WTC11 (cell line): ENCODE data around the gene MTHFD2.

Experiments
- ARID4B ChIP-seq: sonication (generic); formaldehyde crosslinking; IDR thresholded peaks from 2 replicates; pipeline ENCODE4 v1.8.0; 2023; ENCODE audit warnings: missing genetic modification reagents, mild to moderate bottlenecking, borderline replicate concordance
- ATF3 ChIP-seq: sonication (generic); formaldehyde crosslinking; conservative IDR thresholded peaks from 2 replicates; pipeline ENCODE4 v1.8.1; 2022; ENCODE audit warnings: mild to moderate bottlenecking, missing genetic modification reagents
- CREB1 ChIP-seq: sonication (generic); formaldehyde crosslinking; IDR thresholded peaks from 2 replicates; pipeline ENCODE4 v1.8.0; 2023; ENCODE audit warnings: mild to moderate bottlenecking, missing genetic modification reagents
- CTCF ChIP-seq: fragments of 200-600 bp; IDR thresholded peaks from 2 replicates; pipeline ENCODE4 v1.8.0; 2022; ENCODE audit warnings: antibody characterized with exemption
- ERG ChIP-seq: fragments of 250-450 bp; sonication (Bioruptor Pico); IDR thresholded peaks from 2 replicates; pipeline ENCODE4 v1.8.0; 2021; ENCODE audit warnings: mild to moderate bottlenecking
- HMGXB4 ChIP-seq: sonication (generic); formaldehyde crosslinking; IDR thresholded peaks from 2 replicates; pipeline ENCODE4 v1.8.1; 2023; ENCODE audit warnings: mild to moderate bottlenecking, moderate library complexity, missing genetic modification reagents
- JUN ChIP-seq: sonication (generic); formaldehyde crosslinking; IDR thresholded peaks from 2 replicates; pipeline ENCODE4 v1.8.0; 2023; ENCODE audit warnings: mild to moderate bottlenecking, missing genetic modification reagents
- MAX ChIP-seq: sonication (generic); formaldehyde crosslinking; IDR thresholded peaks from 2 replicates; pipeline ENCODE4 v1.8.0; 2022; ENCODE audit warnings: mild to moderate bottlenecking, missing genetic modification reagents
- MLX ChIP-seq: sonication (generic); formaldehyde crosslinking; IDR thresholded peaks from 2 replicates; pipeline ENCODE4 v1.8.1; 2023; ENCODE audit warnings: mild to moderate bottlenecking, missing genetic modification reagents, moderate library complexity
- NR3C1 ChIP-seq: sonication (generic); formaldehyde crosslinking; conservative IDR thresholded peaks from 2 replicates; pipeline ENCODE4 v1.8.1; 2023; ENCODE audit warnings: low read depth, mild to moderate bottlenecking, missing genetic modification reagents
- TCF7 ChIP-seq: sonication (generic); formaldehyde crosslinking; IDR thresholded peaks from 2 replicates; pipeline ENCODE4 v1.8.0; 2022; ENCODE audit warnings: mild to moderate bottlenecking, low read depth, missing genetic modification reagents, moderate library complexity
- USF2 ChIP-seq: sonication (generic); formaldehyde crosslinking; IDR thresholded peaks from 2 replicates; pipeline ENCODE4 v1.8.1; 2023; ENCODE audit warnings: mild to moderate bottlenecking, missing genetic modification reagents, moderate library complexity
- ZNF219 ChIP-seq: sonication (generic); formaldehyde crosslinking; IDR thresholded peaks from 2 replicates; pipeline ENCODE4 v1.8.0; 2023; ENCODE audit warnings: missing genetic modification reagents, mild to moderate bottlenecking, borderline replicate concordance
- ZNF317 ChIP-seq: sonication (generic); formaldehyde crosslinking; IDR thresholded peaks from 2 replicates; pipeline ENCODE4 v1.8.1; 2023; ENCODE audit warnings: low read depth, mild to moderate bottlenecking, moderate library complexity, missing genetic modification reagents, borderline replicate concordance

GRCh38 chr2:74267068-74267467 is 68.7 kb downstream of the MTHFD2 start:
- TF ChIP-seq ZNF219 (CRISPR knock-in tag) (no peak), USF2 (CRISPR knock-in tag) (no peak), NR3C1 (no peak), CTCF (no peak; the same call in 1 of the 2 replicates), JUN (no peak), MAX (CRISPR knock-in tag) (no peak), HMGXB4 (CRISPR knock-in tag) (no peak), ARID4B (CRISPR knock-in tag) (no peak), ERG (CRISPR knock-in tag) (no peak), TCF7 (CRISPR knock-in tag) (no peak), CREB1 (no peak), ZNF317 (no peak), ATF3 (no peak), MLX (CRISPR knock-in tag) (no peak)
